GM04503 (cell line): ENCODE measurements around the gene ZSCAN1.

Source experiments
- DNase-seq: peaks from one replicate; pipeline ENCODE4 v3.0.0-alpha.2; 2012; ENCODE audit warnings: low read depth

ZSCAN1 gene

DNA sequence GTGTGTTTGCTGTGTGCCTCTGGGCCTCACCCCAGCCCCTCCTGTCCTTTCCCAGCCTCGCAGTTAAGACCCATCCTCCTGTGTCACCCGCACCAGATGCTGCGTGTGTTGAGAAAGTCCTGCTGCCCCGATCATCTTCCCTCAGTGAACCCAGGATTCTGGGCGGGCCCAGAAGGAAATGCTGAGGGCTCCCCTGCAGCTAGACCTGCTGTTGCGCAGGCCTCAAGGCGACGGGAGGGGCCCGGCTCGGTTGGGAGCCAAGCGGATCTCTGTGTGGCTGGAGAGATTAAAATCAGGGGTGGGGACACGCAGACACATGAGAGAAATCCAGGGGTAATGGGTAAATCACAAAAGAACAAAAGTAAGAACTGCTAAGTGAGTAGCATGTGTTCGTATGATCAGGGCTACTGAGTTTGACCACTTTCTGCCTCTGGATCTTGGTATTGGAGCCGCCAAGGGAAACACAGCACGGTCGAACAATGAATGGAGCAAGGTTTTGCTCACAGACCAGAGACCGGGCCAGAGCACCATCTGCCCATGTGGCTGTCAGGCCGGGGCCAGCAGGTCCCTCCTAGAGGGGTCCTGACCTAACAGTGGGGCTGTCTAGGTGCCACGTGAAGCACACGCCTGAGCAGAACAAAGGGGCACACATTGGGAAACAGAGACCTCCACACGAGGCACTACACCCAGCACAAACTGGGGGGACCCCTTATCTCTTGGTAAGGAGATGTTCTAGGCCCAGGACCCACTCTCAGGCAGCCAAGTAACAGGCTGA, 7.1 kb downstream of the ZSCAN1 start:
- no peak for DNase-seq

DNA sequence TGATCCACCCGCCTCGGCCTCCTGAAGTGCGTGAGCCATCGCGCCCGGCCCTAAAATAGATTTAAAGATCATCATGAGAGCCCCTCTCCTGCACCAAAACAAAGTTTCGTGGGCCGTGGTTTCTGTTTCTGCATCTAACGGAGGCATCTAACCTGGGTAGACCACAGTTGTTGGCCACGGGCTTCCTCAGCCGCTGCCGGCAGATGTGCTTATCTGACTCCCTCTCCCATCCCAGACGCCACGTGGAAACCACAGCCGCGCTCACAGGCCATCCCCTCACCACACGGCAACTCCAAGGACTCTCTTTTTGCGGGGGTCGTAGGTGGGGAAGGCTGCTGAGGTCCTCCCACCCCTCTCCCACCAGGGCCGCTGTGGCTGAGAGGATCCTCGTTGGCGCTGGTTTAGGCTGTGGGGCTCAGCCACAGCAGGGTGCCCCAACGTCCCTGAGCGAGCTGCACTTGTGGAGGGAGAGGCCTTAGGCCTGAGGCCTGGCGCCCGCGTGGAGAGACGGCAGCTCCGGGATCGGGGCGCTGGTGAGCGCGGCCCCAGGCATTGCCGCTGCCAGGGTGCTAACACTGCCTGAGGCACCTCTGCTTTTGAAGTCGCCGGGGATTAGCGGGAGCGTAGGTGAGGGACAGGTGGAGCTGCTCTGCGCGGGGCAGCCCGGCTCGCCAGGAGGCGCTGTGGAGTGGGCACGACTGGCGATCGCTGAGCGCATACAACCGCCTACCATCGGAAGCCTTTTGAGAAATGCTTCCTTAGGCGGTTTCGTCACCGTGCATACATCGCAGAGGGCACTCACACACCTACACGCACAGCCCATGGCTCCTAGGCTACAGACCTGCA, 8.9 kb downstream of the ZSCAN1 start:
- no peak for DNase-seq

DNA sequence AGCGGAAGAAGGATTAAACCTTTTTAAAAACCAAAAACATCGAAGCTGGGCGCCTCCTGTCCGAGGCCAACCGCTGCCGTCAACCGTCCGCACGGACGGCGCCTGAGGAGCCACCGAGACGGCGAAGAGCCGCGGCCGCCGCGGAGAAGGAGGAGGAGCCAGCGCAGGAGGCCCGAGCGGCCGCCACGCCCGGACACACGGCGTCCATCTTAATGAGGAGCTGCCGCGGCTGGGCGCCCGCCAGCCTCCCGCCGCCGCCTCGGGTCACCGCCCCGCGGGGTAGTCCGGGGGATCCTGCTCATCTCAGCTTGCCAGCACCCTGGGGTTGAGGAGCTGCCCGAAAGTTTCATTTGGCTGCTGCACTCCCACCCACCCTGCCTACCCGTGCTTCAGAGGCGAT, 10.6 kb downstream of the ZSCAN1 start:
- DNase-seq, result no peak

GRCh38 chr19:58044886-58045285, 11.1 kb downstream of the ZSCAN1 start:
- DNase-seq, result no peak

GRCh38 chr19:58045411-58046050, 11.7 kb downstream of the ZSCAN1 start:
- no peak for DNase-seq

GRCh38 chr19:58046856-58047255, 13.0 kb downstream of the ZSCAN1 start:
- no peak for DNase-seq

DNA sequence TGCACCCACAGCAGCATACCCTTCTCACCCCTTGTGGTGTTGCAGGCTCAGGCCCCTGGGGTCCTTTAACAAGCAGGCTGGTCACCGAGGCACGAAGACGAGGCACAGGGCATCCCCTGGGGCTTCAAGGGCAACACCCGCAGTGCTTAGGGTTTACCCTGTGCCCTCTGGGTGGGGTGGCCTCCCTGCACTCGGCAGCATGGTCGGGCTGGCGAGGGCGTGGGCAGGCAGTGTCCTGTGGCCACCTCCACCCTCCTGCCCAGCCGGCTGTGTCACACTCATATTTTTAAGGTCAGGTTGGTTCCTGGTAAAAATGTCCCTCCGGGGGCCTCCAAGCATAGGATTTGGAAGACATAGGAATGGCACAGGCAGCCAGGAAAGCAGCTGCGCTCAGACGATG, 13.8 kb downstream of the ZSCAN1 start:
- DNase-seq, result no peak

GRCh38 chr19:58052256-58052655, 18.4 kb downstream of the ZSCAN1 start:
- DNase-seq, result no peak

GRCh38 chr19:58053480-58054156, 19.8 kb downstream of the ZSCAN1 start:
- DNase-seq, result no peak

- no peak for DNase-seq
Observed at GRCh38 chr19:58054901-58055874, 21.4 kb downstream of the ZSCAN1 start.

DNA sequence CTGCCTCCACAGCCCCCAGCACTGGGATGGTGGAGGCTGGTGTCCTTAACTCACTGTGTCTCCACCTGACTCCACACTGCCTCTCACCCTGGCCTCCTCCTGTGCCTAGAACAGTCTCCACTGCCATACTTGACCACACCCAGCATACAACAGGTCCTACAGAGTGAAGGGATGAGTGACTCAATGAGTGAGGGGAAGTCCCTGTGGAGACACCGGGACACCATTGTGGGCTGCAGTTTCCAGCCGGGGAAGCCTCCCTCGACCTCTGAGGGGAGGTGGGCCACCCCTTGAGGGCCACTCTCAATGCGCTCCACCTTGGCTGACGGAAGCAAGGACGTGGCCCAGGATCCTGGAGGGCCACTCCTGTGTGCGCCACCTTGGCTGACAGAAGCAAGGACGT, 22.4 kb downstream of the ZSCAN1 start:
- no peak for DNase-seq

- no peak for DNase-seq
Observed at GRCh38 chr19:58056861-58057260, 23.0 kb downstream of the ZSCAN1 start.

- DNase-seq, result no peak
Observed at GRCh38 chr19:58058467-58058866, 24.6 kb downstream of the ZSCAN1 start.

GRCh38 chr19:58059003-58059670, 25.3 kb downstream of the ZSCAN1 start, which contains the start of gene ZNF135:
TSS of gene ZNF135 (plus strand) at chr19:58059282. CDS start at chr19:58060003, 721 bp downstream.
- DNase-seq, result peak; percentile 23

- no peak for DNase-seq
Observed at GRCh38 chr19:58059671-58060078, 25.9 kb downstream of the ZSCAN1 start.

DNA sequence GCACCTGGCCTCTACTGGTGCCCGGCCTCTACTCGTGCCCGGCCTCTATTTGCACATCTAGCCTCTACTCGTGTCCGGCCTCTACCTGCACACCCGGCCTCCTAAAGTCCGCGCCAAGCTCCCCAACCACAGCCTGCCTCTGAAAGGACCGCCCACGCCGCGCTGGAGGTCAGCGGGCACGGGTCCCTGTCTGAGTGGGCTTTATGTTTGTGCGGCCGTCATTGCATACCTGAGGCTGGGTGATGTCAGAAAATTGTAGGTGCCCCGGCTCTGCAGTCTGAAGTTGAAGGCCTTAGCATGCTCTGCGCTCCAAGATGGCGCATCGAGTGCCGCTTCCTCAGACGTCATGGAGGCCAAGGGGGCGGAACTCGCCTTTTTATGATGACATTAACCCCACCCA, 26.4 kb downstream of the ZSCAN1 start:
- DNase-seq, result no peak

GRCh38 chr19:58063712-58064111, 29.9 kb downstream of the ZSCAN1 start:
- no peak for DNase-seq

DNA sequence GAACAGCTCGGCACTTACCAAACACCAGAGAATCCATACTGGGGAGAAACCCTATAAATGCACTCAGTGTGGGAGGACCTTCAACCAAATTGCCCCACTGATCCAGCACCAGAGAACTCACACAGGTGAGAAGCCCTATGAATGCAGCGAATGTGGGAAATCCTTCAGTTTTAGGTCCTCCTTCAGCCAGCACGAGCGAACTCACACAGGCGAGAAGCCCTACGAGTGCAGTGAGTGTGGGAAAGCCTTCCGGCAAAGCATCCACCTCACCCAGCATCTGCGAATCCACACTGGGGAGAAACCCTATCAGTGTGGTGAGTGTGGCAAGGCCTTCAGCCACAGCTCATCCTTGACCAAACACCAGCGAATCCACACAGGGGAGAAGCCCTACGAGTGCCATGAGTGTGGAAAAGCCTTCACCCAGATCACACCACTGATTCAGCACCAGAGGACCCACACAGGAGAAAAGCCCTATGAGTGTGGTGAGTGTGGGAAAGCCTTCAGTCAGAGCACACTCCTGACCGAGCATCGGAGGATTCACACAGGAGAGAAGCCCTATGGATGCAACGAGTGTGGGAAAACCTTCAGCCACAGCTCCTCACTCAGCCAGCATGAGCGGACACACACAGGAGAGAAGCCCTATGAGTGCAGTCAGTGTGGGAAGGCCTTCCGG, 33.6 kb downstream of the ZSCAN1 start:
- DNase-seq, result no peak

DNA sequence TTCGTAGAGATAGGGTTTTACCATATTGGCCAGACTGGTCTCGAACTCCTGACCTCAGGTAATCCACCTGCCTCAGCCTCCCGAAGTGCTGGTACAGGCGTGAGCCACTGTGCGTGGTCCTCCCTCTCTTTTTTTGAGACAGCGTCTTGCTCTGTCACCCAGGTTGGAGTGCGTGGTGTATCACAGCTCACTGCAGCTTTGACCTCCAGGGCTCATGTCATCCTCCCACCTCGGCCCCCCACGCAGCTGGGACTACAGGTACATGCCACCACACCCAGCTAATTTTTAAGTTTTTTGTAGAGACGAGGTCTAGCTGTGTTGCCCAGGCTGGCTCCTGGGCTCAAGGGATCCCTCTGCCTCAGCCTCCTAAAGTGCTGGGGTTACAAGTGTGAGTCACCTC, 46.0 kb downstream of the ZSCAN1 start:
- no peak for DNase-seq

GRCh38 chr19:58083021-58083420, 49.2 kb downstream of the ZSCAN1 start:
- no peak for DNase-seq
